SK-N-SH treated with all-trans-retinoic acid at 6 μM for 48 hours (cell line): ENCODE measurements around the gene SEMA4C.

Experiments
- ATAC-seq: fragments of 200-7000 bp; cut with Tn5 transposase; 3 replicates; pipeline ENCODE4 v1.9.1; 2020; ENCODE audit warnings: mild to moderate bottlenecking, moderate library complexity
- ARNTL ChIP-seq: fragments of 450-650 bp; formaldehyde crosslinking; IDR thresholded peaks from 2 replicates; pipeline ENCODE4 v1.5.0; 2020; ENCODE audit warnings: low read depth, mild to moderate bottlenecking, moderate library complexity, borderline replicate concordance
- BACH2 ChIP-seq: fragments of 250-450 bp; sonication (Bioruptor Pico); IDR thresholded peaks from 2 replicates; pipeline ENCODE4 v1.9.0; 2021; ENCODE audit warnings: mild to moderate bottlenecking, borderline replicate concordance
- CSDC2 ChIP-seq: fragments of 250-450 bp; sonication (Bioruptor Pico); IDR thresholded peaks from 2 replicates; pipeline ENCODE4 v1.5.0; 2020; ENCODE audit warnings: mild to moderate bottlenecking, moderate library complexity
- GLIS3 ChIP-seq: fragments of 250-450 bp; sonication (Bioruptor Pico); IDR thresholded peaks from 2 replicates; pipeline ENCODE4 v1.5.0; 2020; ENCODE audit warnings: mild to moderate bottlenecking, moderate library complexity
- ISL1 ChIP-seq: fragments of 250-450 bp; sonication (Bioruptor Pico); IDR thresholded peaks from 2 replicates; pipeline ENCODE4 v2.1.2; 2022; ENCODE audit warnings: mild to moderate bottlenecking, moderate library complexity
- SNAI2 ChIP-seq: fragments of 250-450 bp; sonication (Bioruptor Pico); IDR thresholded peaks from 2 replicates; pipeline ENCODE4 v1.5.0; 2020; ENCODE audit warnings: mild to moderate bottlenecking, moderate library complexity
- TOX ChIP-seq: fragments of 250-450 bp; sonication (Bioruptor Pico); IDR thresholded peaks from 2 replicates; pipeline ENCODE4 v1.8.0; 2021; ENCODE audit warnings: mild to moderate bottlenecking, moderate library complexity, borderline replicate concordance
- ZC3H10 ChIP-seq: fragments of 250-450 bp; sonication (Bioruptor Pico); IDR thresholded peaks from 2 replicates; pipeline ENCODE4 v1.5.1; 2021; ENCODE audit warnings: mild to moderate bottlenecking, moderate library complexity
- ZFP3 ChIP-seq: fragments of 250-450 bp; sonication (Bioruptor Pico); IDR thresholded peaks from 2 replicates; pipeline ENCODE4 v1.5.0; 2020; ENCODE audit warnings: mild to moderate bottlenecking, moderate library complexity
- ZFP30 ChIP-seq: fragments of 450-650 bp; formaldehyde crosslinking; IDR thresholded peaks from 2 replicates; pipeline ENCODE4 v1.5.0; 2022; ENCODE audit warnings: mild to moderate bottlenecking, moderate library complexity
- ZNF70 ChIP-seq: fragments of 450-650 bp; formaldehyde crosslinking; IDR thresholded peaks from 2 replicates; pipeline ENCODE4 v1.5.0; 2020; ENCODE audit warnings: mild to moderate bottlenecking, moderate library complexity
- ZNF8 ChIP-seq: fragments of 450-650 bp; formaldehyde crosslinking; IDR thresholded peaks from 2 replicates; pipeline ENCODE4 v1.5.0; 2020; ENCODE audit warnings: mild to moderate bottlenecking, moderate library complexity
- TF ChIP-seq, protein P1 (sequence below): fragments of 250-450 bp; sonication (Bioruptor Pico); IDR thresholded peaks from 2 replicates; pipeline ENCODE4 v1.8.0; 2020; ENCODE audit warnings: mild to moderate bottlenecking, moderate library complexity, borderline replicate concordance
- TF ChIP-seq, protein P2 (sequence below): fragments of 250-450 bp; sonication (Bioruptor Pico); IDR thresholded peaks from 2 replicates; pipeline ENCODE4 v1.5.1; 2020; ENCODE audit warnings: low read depth, mild to moderate bottlenecking, moderate library complexity
- TF ChIP-seq, protein P3 (sequence below): fragments of 250-450 bp; sonication (Bioruptor Pico); IDR thresholded peaks from 2 replicates; pipeline ENCODE4 v1.5.1; 2021; ENCODE audit warnings: mild to moderate bottlenecking, moderate library complexity
- TF ChIP-seq, protein P4 (sequence below): fragments of 250-450 bp; sonication (Bioruptor Pico); IDR thresholded peaks from 2 replicates; pipeline ENCODE4 v1.8.0; 2021; ENCODE audit warnings: low read depth, mild to moderate bottlenecking, moderate library complexity, borderline replicate concordance

SEMA4C gene

DNA sequence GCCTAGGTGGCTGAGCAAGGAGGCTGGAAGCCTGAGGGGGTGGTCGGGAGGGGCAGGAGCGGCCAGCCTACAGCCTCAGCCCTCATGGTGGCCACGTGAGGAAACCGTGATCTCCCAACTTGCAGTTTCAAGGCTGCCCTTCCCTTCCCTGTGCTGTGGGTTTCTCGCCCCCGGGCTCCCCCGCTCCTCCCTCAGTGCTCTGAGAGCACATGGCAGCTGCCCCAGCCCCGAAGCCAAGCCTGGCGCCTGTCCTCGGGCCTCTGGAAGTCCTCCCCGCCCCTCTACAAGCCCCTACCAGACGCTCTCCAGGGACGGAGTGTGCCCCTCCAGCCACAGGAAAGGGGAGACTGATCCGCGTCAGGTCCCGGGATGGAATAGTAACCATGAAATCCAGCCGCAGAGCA lies 25.5 kb downstream of the SEMA4C start:
- no peak for ATAC-seq
- TF ChIP-seq CSDC2 (no peak), ZNF8 (no peak)
- TF ChIP-seq, protein P1, sequence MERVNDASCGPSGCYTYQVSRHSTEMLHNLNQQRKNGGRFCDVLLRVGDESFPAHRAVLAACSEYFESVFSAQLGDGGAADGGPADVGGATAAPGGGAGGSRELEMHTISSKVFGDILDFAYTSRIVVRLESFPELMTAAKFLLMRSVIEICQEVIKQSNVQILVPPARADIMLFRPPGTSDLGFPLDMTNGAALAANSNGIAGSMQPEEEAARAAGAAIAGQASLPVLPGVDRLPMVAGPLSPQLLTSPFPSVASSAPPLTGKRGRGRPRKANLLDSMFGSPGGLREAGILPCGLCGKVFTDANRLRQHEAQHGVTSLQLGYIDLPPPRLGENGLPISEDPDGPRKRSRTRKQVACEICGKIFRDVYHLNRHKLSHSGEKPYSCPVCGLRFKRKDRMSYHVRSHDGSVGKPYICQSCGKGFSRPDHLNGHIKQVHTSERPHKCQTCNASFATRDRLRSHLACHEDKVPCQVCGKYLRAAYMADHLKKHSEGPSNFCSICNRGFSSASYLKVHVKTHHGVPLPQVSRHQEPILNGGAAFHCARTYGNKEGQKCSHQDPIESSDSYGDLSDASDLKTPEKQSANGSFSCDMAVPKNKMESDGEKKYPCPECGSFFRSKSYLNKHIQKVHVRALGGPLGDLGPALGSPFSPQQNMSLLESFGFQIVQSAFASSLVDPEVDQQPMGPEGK (CRISPR knock-in tag) = no peak
- TF ChIP-seq, all 23 proteins: peak for 0

DNA sequence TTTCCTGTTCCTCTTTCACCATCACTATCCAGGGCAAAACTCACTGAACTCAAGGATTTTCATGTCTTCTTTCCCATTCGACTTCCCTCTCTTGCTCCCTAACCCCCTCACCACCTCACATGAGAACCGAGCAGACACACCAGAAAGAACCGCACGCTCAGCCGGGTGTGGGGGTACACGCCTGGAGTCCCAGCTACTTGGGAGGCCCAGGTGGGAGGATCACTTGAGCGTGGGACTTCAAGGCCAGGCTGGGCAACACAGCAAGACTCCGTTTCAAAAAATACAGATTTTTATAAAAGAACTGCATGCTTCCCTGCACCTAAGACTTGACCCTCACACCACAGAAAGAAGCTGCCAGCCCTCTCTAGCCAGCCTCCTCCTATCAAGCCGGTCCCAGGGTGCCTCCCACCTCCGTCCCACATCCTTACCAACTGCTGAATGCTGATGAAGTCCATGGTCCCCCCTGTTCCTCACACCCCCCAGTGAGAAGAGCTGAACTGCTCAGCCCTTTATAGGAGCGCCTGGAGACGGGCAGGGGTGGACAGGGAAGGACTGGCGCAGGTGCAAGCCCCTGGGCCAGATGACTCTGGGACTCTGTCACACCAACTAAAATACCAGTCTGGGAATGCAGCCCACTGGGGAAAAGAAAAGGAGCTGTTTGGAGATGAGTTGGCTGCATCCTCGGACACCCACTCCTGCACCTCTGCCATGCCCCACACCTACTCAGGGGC lies 26.2 kb downstream of the SEMA4C start, which contains the start of gene ANKRD23:
Gene ANKRD23, minus strand, starts transcription at position 484 of the 731 bp plus-strand sequence. Its CDS starts 29 bp downstream, at position 455.
- no peak for ATAC-seq
- TF ChIP-seq ZFP30 (CRISPR knock-in tag) = no peak

DNA sequence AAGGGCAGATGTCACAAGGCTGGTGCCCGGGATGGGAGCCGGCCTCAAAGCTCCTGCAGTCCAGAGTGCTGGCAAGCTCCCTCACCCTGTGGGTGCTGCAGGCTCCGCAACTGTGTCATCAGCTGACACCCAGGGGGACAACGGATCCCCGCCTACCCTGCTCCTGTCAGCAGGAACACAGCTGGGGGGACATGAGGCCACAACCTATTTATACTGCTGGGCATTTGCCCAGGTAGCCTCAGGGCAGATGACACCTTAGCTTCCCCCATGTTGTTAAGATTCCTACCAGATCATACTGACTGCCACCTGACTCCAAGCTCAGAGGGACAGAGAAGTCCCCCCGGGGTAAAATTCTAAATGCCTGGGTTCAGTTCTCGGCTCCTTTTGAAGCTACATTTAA lies 27.3 kb downstream of the SEMA4C start:
- no peak for ATAC-seq

DNA sequence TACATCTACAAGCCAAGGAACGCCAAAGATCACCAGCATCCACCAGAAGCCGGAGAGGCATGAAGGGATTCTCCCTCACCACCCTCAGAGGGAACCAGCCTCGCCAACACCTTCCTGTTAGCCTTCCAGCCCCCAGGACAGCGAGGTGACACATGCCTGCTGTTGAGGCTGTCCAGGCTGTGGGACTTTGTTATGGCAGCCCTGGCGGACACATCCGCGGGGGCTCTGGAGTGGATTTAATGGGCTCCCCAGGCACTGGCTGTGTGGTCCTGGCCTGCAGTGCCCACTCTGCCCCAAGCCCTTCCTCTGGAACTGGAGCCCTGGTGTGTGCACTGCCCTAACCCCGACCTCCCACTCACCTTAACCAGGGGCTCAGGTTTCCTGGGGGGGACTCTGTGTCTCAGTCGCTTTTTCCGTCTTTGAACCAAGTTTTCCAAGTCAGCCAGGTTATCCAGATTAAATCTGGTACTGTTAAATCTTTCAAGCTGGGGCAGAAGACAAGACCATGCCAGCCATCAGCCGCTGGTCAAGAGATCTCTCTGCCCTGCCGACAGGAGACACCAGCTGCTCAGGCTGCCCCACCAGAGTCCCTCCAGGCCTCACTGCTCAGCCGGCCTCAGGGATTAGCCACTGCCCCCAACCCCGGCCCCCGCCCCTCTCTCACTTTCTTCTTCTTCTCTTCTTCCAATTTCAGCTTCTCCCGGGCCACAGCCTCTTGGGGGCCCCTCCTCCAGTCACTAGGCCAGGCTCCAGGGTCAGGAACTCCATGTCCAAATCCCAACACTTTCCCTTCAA lies 28.0 kb downstream of the SEMA4C start:
- ATAC-seq = no peak; the same call in 2 of the 3 replicates
- no peak for TF ChIP-seq GLIS3
- TF ChIP-seq ZFP3 (CRISPR knock-in tag) = no peak
- no peak for TF ChIP-seq CSDC2
- TF ChIP-seq, protein P2, sequence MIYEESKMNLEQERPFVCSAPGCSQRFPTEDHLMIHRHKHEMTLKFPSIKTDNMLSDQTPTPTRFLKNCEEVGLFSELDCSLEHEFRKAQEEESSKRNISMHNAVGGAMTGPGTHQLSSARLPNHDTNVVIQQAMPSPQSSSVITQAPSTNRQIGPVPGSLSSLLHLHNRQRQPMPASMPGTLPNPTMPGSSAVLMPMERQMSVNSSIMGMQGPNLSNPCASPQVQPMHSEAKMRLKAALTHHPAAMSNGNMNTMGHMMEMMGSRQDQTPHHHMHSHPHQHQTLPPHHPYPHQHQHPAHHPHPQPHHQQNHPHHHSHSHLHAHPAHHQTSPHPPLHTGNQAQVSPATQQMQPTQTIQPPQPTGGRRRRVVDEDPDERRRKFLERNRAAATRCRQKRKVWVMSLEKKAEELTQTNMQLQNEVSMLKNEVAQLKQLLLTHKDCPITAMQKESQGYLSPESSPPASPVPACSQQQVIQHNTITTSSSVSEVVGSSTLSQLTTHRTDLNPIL = no peak
- TF ChIP-seq, protein P3, sequence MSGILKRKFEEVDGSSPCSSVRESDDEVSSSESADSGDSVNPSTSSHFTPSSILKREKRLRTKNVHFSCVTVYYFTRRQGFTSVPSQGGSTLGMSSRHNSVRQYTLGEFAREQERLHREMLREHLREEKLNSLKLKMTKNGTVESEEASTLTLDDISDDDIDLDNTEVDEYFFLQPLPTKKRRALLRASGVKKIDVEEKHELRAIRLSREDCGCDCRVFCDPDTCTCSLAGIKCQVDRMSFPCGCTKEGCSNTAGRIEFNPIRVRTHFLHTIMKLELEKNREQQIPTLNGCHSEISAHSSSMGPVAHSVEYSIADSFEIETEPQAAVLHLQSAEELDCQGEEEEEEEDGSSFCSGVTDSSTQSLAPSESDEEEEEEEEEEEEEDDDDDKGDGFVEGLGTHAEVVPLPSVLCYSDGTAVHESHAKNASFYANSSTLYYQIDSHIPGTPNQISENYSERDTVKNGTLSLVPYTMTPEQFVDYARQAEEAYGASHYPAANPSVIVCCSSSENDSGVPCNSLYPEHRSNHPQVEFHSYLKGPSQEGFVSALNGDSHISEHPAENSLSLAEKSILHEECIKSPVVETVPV = no peak
- no peak for TF ChIP-seq ZC3H10 (CRISPR knock-in tag)
- TF ChIP-seq ARNTL (CRISPR knock-in tag) = no peak
- TF ChIP-seq, protein P4, sequence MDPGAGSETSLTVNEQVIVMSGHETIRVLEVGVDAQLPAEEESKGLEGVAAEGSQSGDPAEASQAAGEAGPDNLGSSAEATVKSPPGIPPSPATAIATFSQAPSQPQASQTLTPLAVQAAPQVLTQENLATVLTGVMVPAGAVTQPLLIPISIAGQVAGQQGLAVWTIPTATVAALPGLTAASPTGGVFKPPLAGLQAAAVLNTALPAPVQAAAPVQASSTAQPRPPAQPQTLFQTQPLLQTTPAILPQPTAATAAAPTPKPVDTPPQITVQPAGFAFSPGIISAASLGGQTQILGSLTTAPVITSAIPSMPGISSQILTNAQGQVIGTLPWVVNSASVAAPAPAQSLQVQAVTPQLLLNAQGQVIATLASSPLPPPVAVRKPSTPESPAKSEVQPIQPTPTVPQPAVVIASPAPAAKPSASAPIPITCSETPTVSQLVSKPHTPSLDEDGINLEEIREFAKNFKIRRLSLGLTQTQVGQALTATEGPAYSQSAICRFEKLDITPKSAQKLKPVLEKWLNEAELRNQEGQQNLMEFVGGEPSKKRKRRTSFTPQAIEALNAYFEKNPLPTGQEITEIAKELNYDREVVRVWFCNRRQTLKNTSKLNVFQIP (CRISPR knock-in tag) = no peak
- TF ChIP-seq SNAI2 = no peak
- no peak for TF ChIP-seq ISL1 (CRISPR knock-in tag)
- TF ChIP-seq TOX (CRISPR knock-in tag) = no peak

More for the DNA sequence above, 27.3 kb downstream of the SEMA4C start:
- TF ChIP-seq ISL1 (CRISPR knock-in tag) (no peak), SNAI2 (no peak), BACH2 (CRISPR knock-in tag) (no peak), TOX (CRISPR knock-in tag) (no peak), GLIS3 (no peak), ZNF70 (no peak)
- TF ChIP-seq, protein P4 (CRISPR knock-in tag) = no peak
